HCT116 (cell line): Measurements from ENCODE around the gene SUCNR1.

ENCODE experiments used
- CTCF ChIP-seq, 3 experiments: fragments of 200-600 bp in 1 of 3; sonication (generic) in 1 of 3; IDR thresholded peaks in 2 of 3; conservative IDR thresholded peaks in 1 of 3; 2 replicates each; pipeline ENCODE4 v1.5.1; 2012 to 2017; ENCODE audit warnings: low read depth in 2 of 3, low read length in 2 of 3, antibody characterized with exemption in 1 of 3, borderline replicate concordance in 1 of 3, control low read depth in 1 of 3, mild to moderate bottlenecking in 1 of 3, mixed read lengths in 1 of 3, mixed run types in 1 of 3, moderate library complexity in 1 of 3; ENCODE audit not compliant: insufficient read depth in 1 of 3
- EGR1 ChIP-seq: IDR thresholded peaks from 2 replicates; pipeline ENCODE4 v1.6.1; 2012; ENCODE audit warnings: low read depth
- EZH2 ChIP-seq: fragments of 200-600 bp; sonication (generic); IDR thresholded peaks from 2 replicates; pipeline ENCODE4 v1.6.1; 2017; ENCODE audit warnings: antibody characterized with exemption, mixed run types
- FOSL1 ChIP-seq: IDR thresholded peaks from 2 replicates; pipeline ENCODE4 v1.6.1; 2012; ENCODE audit warnings: low read depth
- JUND ChIP-seq: IDR thresholded peaks from 2 replicates; pipeline ENCODE4 v1.6.1; 2012
- SP1 ChIP-seq: IDR thresholded peaks from 2 replicates; pipeline ENCODE4 v1.6.1; 2012; ENCODE audit warnings: low read depth
- TCF7L2 ChIP-seq: IDR thresholded peaks from 2 replicates; pipeline ENCODE4 v1.7.0; 2011; ENCODE audit warnings: borderline replicate concordance, inconsistent platforms; ENCODE audit not compliant: insufficient read depth, insufficient read length; ENCODE audit errors: extremely low read depth
- YY1 ChIP-seq: IDR thresholded peaks from 2 replicates; pipeline ENCODE4 v1.6.1; 2011; ENCODE audit warnings: low read length, low read depth, moderate library complexity, mild to moderate bottlenecking; ENCODE audit not compliant: insufficient replicate concordance; ENCODE audit errors: extremely low read depth

GRCh38 chr3:151863611-151864010 is 9.8 kb upstream of the SUCNR1 start:
- TF ChIP-seq EZH2 (no peak), CTCF (IDR thresholded peaks at IDR 0.05 in 2 of 3, conservative IDR thresholded peaks at IDR 0.05 in 1 of 3; ENCODE audit: borderline replicate concordance in 1 of 3, insufficient read depth in 1 of 3, low read depth in 2 of 3, low read length in 2 of 3) (no peak), FOSL1 (no peak), JUND (no peak), SP1 (no peak), EGR1 (no peak), YY1 (no peak), TCF7L2 (no peak)
